Type B pancreatic cell (in vitro differentiated cells): ENCODE results near the gene NLE1. TPM values are rescaled to one million over a fixed set of nuclear protein-coding genes. Genes with fewer than 3 reads are reported as not detected.

Experiments used
- DNase-seq: peaks from one replicate; pipeline ENCODE4 v3.0.0; 2021; ENCODE audit warnings: mixed read lengths; ENCODE audit not compliant: unreplicated experiment; ENCODE audit errors: extremely low spot score
- H3K27ac Mint-ChIP-seq: 2 replicates; pipeline ENCODE4 v1.8.0; 2021; ENCODE audit warnings: mild to moderate bottlenecking, mixed read lengths
- H3K27me3 Mint-ChIP-seq: 2 replicates; pipeline ENCODE4 v1.8.0; 2021; ENCODE audit warnings: mixed read lengths
- H3K36me3 Mint-ChIP-seq: 2 replicates; pipeline ENCODE4 v1.8.0; 2021; ENCODE audit warnings: mixed read lengths
- H3K4me1 Mint-ChIP-seq: one replicate; pipeline ENCODE4 v1.8.0; 2021; ENCODE audit warnings: mixed read lengths; ENCODE audit not compliant: unreplicated experiment
- H3K4me3 Mint-ChIP-seq: 2 replicates; pipeline ENCODE4 v1.8.0; 2021; ENCODE audit warnings: mild to moderate bottlenecking, mixed read lengths
- H3K9me3 Mint-ChIP-seq: 2 replicates; pipeline ENCODE4 v1.8.0; 2021; ENCODE audit warnings: mixed read lengths
- total RNA-seq: library from RNA; stranded (reverse); gene quantifications from 2 replicates; pipeline ENCODE4 v1.2.1, GENCODE V29; 2021; ENCODE audit warnings: low replicate concordance
- TF ChIP-seq, protein P1 (sequence below): fragments of 200-600 bp; sonication (generic); conservative IDR thresholded peaks from 2 replicates; pipeline ENCODE4 v1.5.0; 2021; ENCODE audit warnings: antibody characterized with exemption, mild to moderate bottlenecking

Gene NLE1
- total RNA-seq, 1 donor from 2014 or later, result 24.9 TPM

DNA sequence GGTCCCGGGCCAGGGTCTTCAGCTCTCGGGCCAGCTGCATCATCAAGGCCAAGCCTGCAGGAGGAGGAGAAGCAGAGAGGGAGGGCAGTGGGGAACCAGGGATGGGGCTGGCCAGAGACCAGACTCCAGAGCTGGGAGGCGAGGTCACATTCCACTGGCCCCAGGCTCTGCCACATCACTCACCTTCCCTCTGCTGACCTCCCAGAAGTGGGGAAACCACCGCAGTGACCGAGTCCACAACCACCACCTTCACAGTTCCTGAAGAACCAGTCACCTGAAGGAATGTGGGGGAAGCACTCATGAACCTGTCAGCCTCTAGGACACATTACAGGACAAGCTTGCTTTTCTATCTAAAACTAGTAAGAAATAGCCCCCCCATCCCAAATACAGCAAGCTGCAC, 38.8 kb downstream of the NLE1 start:
- TF ChIP-seq, protein P1, sequence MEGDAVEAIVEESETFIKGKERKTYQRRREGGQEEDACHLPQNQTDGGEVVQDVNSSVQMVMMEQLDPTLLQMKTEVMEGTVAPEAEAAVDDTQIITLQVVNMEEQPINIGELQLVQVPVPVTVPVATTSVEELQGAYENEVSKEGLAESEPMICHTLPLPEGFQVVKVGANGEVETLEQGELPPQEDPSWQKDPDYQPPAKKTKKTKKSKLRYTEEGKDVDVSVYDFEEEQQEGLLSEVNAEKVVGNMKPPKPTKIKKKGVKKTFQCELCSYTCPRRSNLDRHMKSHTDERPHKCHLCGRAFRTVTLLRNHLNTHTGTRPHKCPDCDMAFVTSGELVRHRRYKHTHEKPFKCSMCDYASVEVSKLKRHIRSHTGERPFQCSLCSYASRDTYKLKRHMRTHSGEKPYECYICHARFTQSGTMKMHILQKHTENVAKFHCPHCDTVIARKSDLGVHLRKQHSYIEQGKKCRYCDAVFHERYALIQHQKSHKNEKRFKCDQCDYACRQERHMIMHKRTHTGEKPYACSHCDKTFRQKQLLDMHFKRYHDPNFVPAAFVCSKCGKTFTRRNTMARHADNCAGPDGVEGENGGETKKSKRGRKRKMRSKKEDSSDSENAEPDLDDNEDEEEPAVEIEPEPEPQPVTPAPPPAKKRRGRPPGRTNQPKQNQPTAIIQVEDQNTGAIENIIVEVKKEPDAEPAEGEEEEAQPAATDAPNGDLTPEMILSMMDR, result no peak
- Mint-ChIP-seq H3K27me3 (no peaks in the 10 kb centered on the region), H3K9me3 (no peaks in the 10 kb centered on the region), H3K4me1 (no peaks in the 10 kb centered on the region), H3K36me3 (peaks cover 15% of the 10 kb centered on the region), H3K27ac (no peak overlapping the region), H3K4me3 (no peak overlapping the region)
- DNase-seq, result no peak

- H3K9me3 Mint-ChIP-seq, result no peaks in the 10 kb centered on the region
- TF ChIP-seq, protein P1, result no peak
- H3K27me3 Mint-ChIP-seq, result no peaks in the 10 kb centered on the region
- peaks cover 11% of the 10 kb centered on the region for H3K36me3 Mint-ChIP-seq
- no peak for DNase-seq
- H3K4me1 Mint-ChIP-seq, result no peaks in the 10 kb centered on the region
- no peak overlapping the region for H3K27ac Mint-ChIP-seq
- H3K4me3 Mint-ChIP-seq, result no peak overlapping the region
Observed at GRCh38 chr17:35101725-35102124, 40.4 kb downstream of the NLE1 start.

DNA sequence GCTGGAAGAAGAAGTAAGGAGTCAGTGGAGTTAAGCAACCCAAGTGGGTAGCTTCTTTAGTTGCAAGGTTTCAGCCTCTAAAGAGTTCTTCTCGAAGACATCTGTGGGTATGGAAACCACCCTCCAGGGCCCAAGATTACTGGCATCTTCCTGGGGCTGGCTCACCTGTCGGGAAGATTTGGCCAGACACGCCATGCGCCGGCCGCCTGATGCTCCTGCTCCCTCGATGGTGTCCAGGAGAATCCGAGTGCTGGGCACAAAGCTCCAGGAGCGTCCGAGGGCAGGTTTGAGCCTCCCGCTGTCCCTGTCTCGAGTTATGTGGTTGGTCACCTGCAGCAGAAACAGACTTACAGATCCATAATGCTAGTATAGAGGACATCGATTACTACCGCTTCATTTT, 41.1 kb downstream of the NLE1 start:
- H3K27me3 Mint-ChIP-seq, result no peaks in the 10 kb centered on the region
- H3K4me3 Mint-ChIP-seq, result no peak overlapping the region
- TF ChIP-seq, protein P1, result no peak
- peaks cover 4% of the 10 kb centered on the region for H3K36me3 Mint-ChIP-seq
- no peak overlapping the region for H3K27ac Mint-ChIP-seq
- no peaks in the 10 kb centered on the region for H3K9me3 Mint-ChIP-seq
- H3K4me1 Mint-ChIP-seq, result no peaks in the 10 kb centered on the region
- DNase-seq, result no peak

DNA sequence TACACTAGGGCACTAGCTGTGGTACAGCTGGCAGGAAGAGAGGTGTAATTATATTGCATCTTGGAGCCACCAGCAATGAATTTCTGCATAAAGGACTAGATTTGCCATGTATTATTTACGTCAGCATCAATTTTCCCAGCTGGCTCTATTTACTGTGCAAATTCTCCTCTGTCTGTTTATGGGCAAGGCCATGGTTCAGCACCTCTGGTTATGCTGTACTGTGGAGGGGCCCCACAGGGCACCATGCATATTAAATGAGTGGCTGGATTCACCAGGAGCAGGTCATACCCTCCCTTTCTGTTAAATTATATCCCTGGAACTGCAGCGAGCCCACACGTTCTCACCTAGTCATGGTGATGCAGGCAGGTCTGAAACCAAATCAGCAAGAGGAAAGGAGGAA, 42.2 kb downstream of the NLE1 start:
- Mint-ChIP-seq H3K4me3 (no peak overlapping the region), H3K9me3 (no peaks in the 10 kb centered on the region), H3K27ac (no peak overlapping the region), H3K4me1 (no peaks in the 10 kb centered on the region), H3K36me3 (peaks cover 4% of the 10 kb centered on the region), H3K27me3 (no peaks in the 10 kb centered on the region)
- TF ChIP-seq, protein P1, result no peak
- DNase-seq, result no peak

- DNase-seq, result no peak
- Mint-ChIP-seq H3K27ac (no peak overlapping the region), H3K4me3 (no peak overlapping the region), H3K27me3 (no peaks in the 10 kb centered on the region), H3K36me3 (no peaks in the 10 kb centered on the region), H3K9me3 (no peaks in the 10 kb centered on the region), H3K4me1 (no peaks in the 10 kb centered on the region)
- TF ChIP-seq, protein P1, result no peak
Observed at GRCh38 chr17:35097776-35098175, 44.3 kb downstream of the NLE1 start.

DNA sequence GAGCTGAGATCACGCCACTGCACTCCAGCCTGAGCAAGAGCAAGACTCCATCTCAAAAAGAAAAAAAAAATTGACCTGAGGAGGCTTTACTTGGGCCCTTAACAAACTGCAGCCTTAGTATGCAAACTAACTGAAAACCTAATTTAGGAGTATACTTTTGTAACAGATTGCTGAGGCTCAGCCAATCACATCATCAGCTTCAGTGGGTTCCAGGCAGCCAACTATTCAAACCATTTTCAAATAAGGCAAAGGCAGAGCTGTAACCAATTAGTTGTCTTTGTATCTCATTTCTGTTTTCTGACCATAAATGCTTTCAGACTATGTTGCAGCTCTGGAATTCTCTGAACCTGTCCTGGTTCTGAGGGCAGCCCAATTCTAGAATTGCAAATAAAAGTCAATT, 46.4 kb downstream of the NLE1 start:
- TF ChIP-seq, protein P1, result no peak
- DNase-seq, result no peak
- Mint-ChIP-seq H3K27ac (no peak overlapping the region), H3K36me3 (no peaks in the 10 kb centered on the region), H3K4me1 (no peaks in the 10 kb centered on the region), H3K4me3 (no peak overlapping the region), H3K27me3 (no peaks in the 10 kb centered on the region), H3K9me3 (no peaks in the 10 kb centered on the region)
